K562 (cell line): ENCODE data around the gene ATP5MG. TPM values are rescaled to one million over a fixed set of nuclear protein-coding genes. Genes with fewer than 3 reads are reported as not detected.

ENCODE experiments used
- ATAC-seq: fragments of 200-7000 bp; cut with Tn5 transposase; 3 replicates; pipeline ENCODE4 v1.9.1; 2020; ENCODE audit warnings: moderate library complexity
- BruUV-seq: library from RNA; stranded (reverse); fragments of 400-500 nt; replicated peaks from 2 replicates; lab custom pipeline; 2021; lab: Mats Ljungman, UMichigan
- CTCF ChIA-PET: fragments of 300-600 bp; formaldehyde crosslinking; extraction: SDS; loops from one replicate; lab custom pipeline; 2021; ENCODE audit warnings: low intra/inter-chr PET ratio; lab: Yijun Ruan, JAX
- POLR2A ChIA-PET: fragments of 300-600, 350-650 bp; sonication (Branson Sonifier 250); formaldehyde crosslinking; extraction: SDS; loops from one replicate; lab custom pipeline; 2021; ENCODE audit warnings: antibody characterized with exemption, inconsistent platforms; lab: Yijun Ruan, JAX
- DNase-seq, 4 experiments: peaks; one replicate each; pipeline versions ENCODE4 v3.0.0 to v3.0.0-alpha.2; 2011 to 2018; ENCODE audit warnings: low spot score in 3 of 4, mixed read lengths in 3 of 4; ENCODE audit errors: extremely low read depth in 1 of 4
- FAIRE-seq: peaks from 2 replicates; lab custom pipeline; 2011; peaks lifted over from hg19 to GRCh38; lab: Jason Lieb, UNC
- H2AFZ ChIP-seq: 2 replicates; pipeline ENCODE4 v1.6.0; 2011; ENCODE audit warnings: low read depth, low read length, control low read depth, inconsistent platforms
- H3K27ac ChIP-seq: fragments of 200-600 bp; 3 replicates; pipeline ENCODE4 v1.8.0; 2011; ENCODE audit warnings: low read depth, mild to moderate bottlenecking, control low read depth, inconsistent platforms, low read length, moderate library complexity, mixed read lengths; ENCODE audit errors: extremely low read depth
- H3K27me3 ChIP-seq, 2 experiments: fragments of 300-600 bp in 1 of 2; 2 replicates in 1 of 2; 3 replicates in 1 of 2; pipeline versions ENCODE4 v1.6.0 to v1.8.0; 2011; ENCODE audit warnings: inconsistent platforms in 2 of 2, low read length in 2 of 2, mild to moderate bottlenecking in 1 of 2, mixed read lengths in 1 of 2, moderate library complexity in 1 of 2; ENCODE audit not compliant: control insufficient read depth in 2 of 2, insufficient read depth in 2 of 2
- H3K36me3 ChIP-seq: fragments of 300-600 bp; 3 replicates; pipeline ENCODE4 v1.8.0; 2011; ENCODE audit warnings: mild to moderate bottlenecking, low read length, inconsistent platforms; ENCODE audit not compliant: control insufficient read depth, insufficient read depth
- H3K4me1 ChIP-seq, 2 experiments: fragments of 200-600 bp in 1 of 2; replicated peaks in 1 of 2; 2 replicates in 1 of 2; 3 replicates in 1 of 2; pipeline versions ENCODE4 v1.5.1 to v1.8.0; 2011; ENCODE audit warnings: inconsistent platforms in 2 of 2, low read length in 2 of 2, mild to moderate bottlenecking in 1 of 2, mixed read lengths in 1 of 2, moderate library complexity in 1 of 2; ENCODE audit not compliant: control insufficient read depth in 2 of 2, insufficient read depth in 2 of 2
- H3K4me2 ChIP-seq: 2 replicates; pipeline ENCODE4 v1.6.1; 2011; ENCODE audit warnings: low read length, control low read depth, inconsistent platforms, mixed read lengths; ENCODE audit not compliant: insufficient read depth
- H3K4me3 ChIP-seq: fragments of 200-600 bp; sonication (generic), shearing (Covaris generic); 2 replicates; pipeline ENCODE4 v1.5.1; 2016; ENCODE audit warnings: control low read depth, inconsistent platforms
- H3K79me2 ChIP-seq: fragments of 200-600 bp; 3 replicates; pipeline ENCODE4 v1.8.0; 2011; ENCODE audit warnings: low read length, inconsistent platforms; ENCODE audit not compliant: control insufficient read depth, insufficient read depth
- H3K9ac ChIP-seq, 2 experiments: 2 replicates each; pipeline versions ENCODE4 v1.6.0 to v1.6.1; 2011; ENCODE audit warnings: low read depth in 2 of 2, low read length in 2 of 2, control low read depth in 1 of 2, inconsistent platforms in 1 of 2, mild to moderate bottlenecking in 1 of 2, mixed read lengths in 1 of 2; ENCODE audit not compliant: insufficient read depth in 1 of 2
- H3K9me1 ChIP-seq: one replicate; pipeline ENCODE4 v1.6.0; 2011; ENCODE audit warnings: inconsistent platforms, mild to moderate bottlenecking, low read length, moderate library complexity; ENCODE audit not compliant: control insufficient read depth, insufficient read depth
- H3K9me3 ChIP-seq: replicated peaks from 2 replicates; pipeline ENCODE4 v1.5.1; 2011; ENCODE audit warnings: low read depth, low read length, inconsistent platforms; ENCODE audit not compliant: control insufficient read depth, insufficient read depth
- H4K20me1 ChIP-seq: replicated peaks from 2 replicates; pipeline ENCODE4 v1.6.1; 2011; ENCODE audit warnings: low read length, inconsistent platforms, mixed read lengths; ENCODE audit not compliant: control insufficient read depth, insufficient read depth
- ATF7 ChIP-seq: fragments of 450-650 bp; IDR thresholded peaks from 2 replicates; pipeline ENCODE4 v1.7.1; 2014; ENCODE audit warnings: mild to moderate bottlenecking, moderate library complexity
- CREB3L1 ChIP-seq: fragments of 450-650 bp; IDR thresholded peaks from 2 replicates; pipeline ENCODE4 v1.6.1; 2014; ENCODE audit warnings: low read depth, mild to moderate bottlenecking, moderate library complexity, borderline replicate concordance
- HDAC1 ChIP-seq, 2 experiments: fragments of 450-650 bp; IDR thresholded peaks; 2 replicates each; pipeline ENCODE4 v1.6.1; 2016 to 2017; ENCODE audit warnings: inconsistent platforms in 1 of 2, mild to moderate bottlenecking in 1 of 2, moderate library complexity in 1 of 2
- JUN ChIP-seq, 2 experiments: sonication (generic) in 1 of 2; formaldehyde crosslinking in 1 of 2; IDR thresholded peaks; 2 replicates each; pipeline versions ENCODE4 v1.6.1 to v1.8.0; 2012 to 2022; ENCODE audit warnings: borderline replicate concordance in 2 of 2, mild to moderate bottlenecking in 2 of 2, improper control_type of control experiment in 1 of 2, low read depth in 1 of 2, low read length in 1 of 2, missing genetic modification reagents in 1 of 2
- MNT ChIP-seq, 2 experiments: fragments of 450-650 bp; conservative IDR thresholded peaks; 2 replicates each; pipeline ENCODE4 v1.6.1; 2017; ENCODE audit warnings: mild to moderate bottlenecking in 2 of 2, moderate library complexity in 2 of 2
- NCOA1 ChIP-seq: fragments of 450-650 bp; IDR thresholded peaks from 2 replicates; pipeline ENCODE4 v1.6.1; 2016; ENCODE audit warnings: low read depth
- NRF1 ChIP-seq, 2 experiments: fragments of 450-650 bp; IDR thresholded peaks in 1 of 2; conservative IDR thresholded peaks in 1 of 2; 2 replicates each; pipeline ENCODE4 v1.6.1; 2014; ENCODE audit warnings: mild to moderate bottlenecking in 2 of 2
- WGBS: fragments of 100-300 bp; shearing (Covaris generic); methylation state at CpG from one replicate; pipeline ENCODE4 v1.1.6; 2016; ENCODE audit warnings: low coverage, mixed read lengths; ENCODE audit not compliant: insufficient coverage; ENCODE audit errors: missing lambda C conversion rate; 5-methylcytosine and 5-hydroxymethylcytosine counted together
- in situ Hi-C: fragments of 300-500 bp; cut with MboI; formaldehyde crosslinking; loops from 4 replicates; pipeline ENCODE4 v1.15.0; 2018; ENCODE audit warnings: inconsistent platforms, mixed read lengths
- intact Hi-C: fragments of 100-400 bp; cut with micrococcal nuclease; formaldehyde crosslinking; loops from 2 replicates; pipeline ENCODE4 v1.14.2; 2022
- polyA plus RNA-seq, 8 experiments: library from polyadenylated mRNA; depleted of rRNA in 4 of 8; stranded (reverse) in 5 of 8; unstranded in 3 of 8; fragments of >200 nt; fragmentation: Nextera tagmentation in 2 of 8; fragmentation: Illumina TruSeq in 1 of 8; extraction: Ambion mirVana in 2 of 8; extraction: Trizol in 1 of 8; gene quantifications; 2 replicates each; pipeline versions ENCODE4 v1.2.1 to v1.2.3, GENCODE V29; 2011 to 2014; ENCODE audit warnings: inconsistent platforms in 1 of 8, missing spikeins in 1 of 8
- total RNA-seq, 7 experiments: library from RNA; depleted of rRNA in 6 of 7; stranded (reverse); fragments of >200 nt in 6 of 7; fragmentation: Illumina TruSeq in 2 of 7; extraction: Trizol in 2 of 7; gene quantifications; 2 replicates each; pipeline versions ENCODE4 v1.2.1 to v1.2.3, GENCODE V29; 2011 to 2021; ENCODE audit warnings: low replicate concordance in 1 of 7

ATP5MG gene
- total and polyA plus RNA-seq, 9 of the 15 experiments (the other 6 are each of a cell fraction or from before 2014, with no cell fraction given), result 301 to 2,138 (median 434) TPM

- H3K4me3 ChIP-seq, result peak overlapping the region; percentile 91
- peak overlapping the region; percentile 96 for H3K4me2 ChIP-seq
- H4K20me1 ChIP-seq, result peaks cover 23% of the 10 kb centered on the region
- ChIA-PET POLR2A (interaction anchor here (0.5 to 2.0 kb wide), 8 partner anchors 15 to 81 kb away, joined by 3 to 6 read pairs (median 3); no protein-coding TSS in a partner anchor), CTCF (interaction anchor here (0.5 kb wide), 1 partner anchor 353 kb away, joined by 3 read pairs; no protein-coding TSS in a partner anchor)
- H3K27me3 ChIP-seq, result no peaks in the 10 kb centered on the region
- H3K79me2 ChIP-seq, result peaks cover 36% of the 10 kb centered on the region
- H2AFZ ChIP-seq, result peak overlapping the region; percentile 90
- FAIRE-seq, result peak; percentile 72
- H3K4me1 ChIP-seq, result peaks cover 21 to 35% of the 10 kb centered on the region in 2 experiments
- DNase-seq, result peak in 2 of 4 experiments; percentile 37 to 65
- peak; percentile 11 for ATAC-seq
- H3K36me3 ChIP-seq, result peaks cover 10% of the 10 kb centered on the region; the same call in 2 of the 3 replicates
- intact Hi-C loops, result no loop called here
- H3K27ac ChIP-seq, result peak overlapping the region; percentile 79
- 4% methylated on average over 34 of the region's 39 CpGs for WGBS
- no TSS peak for BruUV-seq
- no peaks in the 10 kb centered on the region for H3K9me3 ChIP-seq
- H3K9ac ChIP-seq, result peak overlapping the region; percentile 61 to 92
- in situ Hi-C loops, result no loop called here
- no peaks in the 10 kb centered on the region for H3K9me1 ChIP-seq
- peak; percentile 64 for TF ChIP-seq NCOA1
- TF ChIP-seq JUN (IDR thresholded peaks at IDR 0.05; ENCODE audit: borderline replicate concordance, low read depth, low read length), result no peak
- TF ChIP-seq JUN (CRISPR knock-in tag; IDR thresholded peaks at IDR 0.05; ENCODE audit: borderline replicate concordance), result 0 out of 2 replicates have a peak, but pooled peaks have one; percentile 43
- 0 out of 2 replicates have a peak, but pooled peaks have one; percentile 9 for TF ChIP-seq ATF7
- no peak for TF ChIP-seq CREB3L1
- peak in 1 of 2 experiments; percentile 53; a peak in 1 of 4 replicates for TF ChIP-seq HDAC1 (IDR thresholded peaks at IDR 0.05)
- TF ChIP-seq NRF1 (conservative IDR thresholded peaks at IDR 0.05 in 1 of 2, IDR thresholded peaks at IDR 0.05 in 1 of 2), result 0 out of 4 replicates have a peak, but pooled peaks of 1 of the 2 experiments have one; percentile 4
- peak in 1 of 2 experiments; percentile 42; a peak in 2 of 4 replicates for TF ChIP-seq MNT (conservative IDR thresholded peaks at IDR 0.05)
These were observed 33.3 kb downstream of the ATP5MG start for GRCh38 chr11:118434553-118435289.
